ENCODE measurements around the gene CRHR1.

Gene CRHR1

GRCh38 chr17:45753645-45754225 is 30.4 kb upstream of the CRHR1 start:
- TF ChIP-seq FOXP2 (optimal IDR thresholded peaks at IDR 0.05; ENCODE audit: borderline replicate concordance, extremely low read depth, extremely low read length, insufficient read depth) (no peak), SIN3A (IDR thresholded peaks at IDR 0.05; ENCODE audit: borderline replicate concordance, insufficient read depth, low read length) (no peak), REST (IDR thresholded peaks at IDR 0.05; ENCODE audit: insufficient read depth in 1 of 2, low read depth in 2 of 2, low read length in 2 of 2) (no peak), POLR2AphosphoS5 (IDR thresholded peaks at IDR 0.05; ENCODE audit: low read depth, low read length) (no peak), TAF1 (IDR thresholded peaks at IDR 0.05; ENCODE audit: borderline replicate concordance, insufficient read depth, low read length) (no peak)

- TF ChIP-seq FOXP2 (optimal IDR thresholded peaks at IDR 0.05; ENCODE audit: borderline replicate concordance, extremely low read depth, extremely low read length, insufficient read depth) = no peak
- no peak for TF ChIP-seq REST (IDR thresholded peaks at IDR 0.05; ENCODE audit: insufficient read depth in 1 of 2, low read depth in 2 of 2, low read length in 2 of 2)
- no peak for TF ChIP-seq SIN3A (IDR thresholded peaks at IDR 0.05; ENCODE audit: borderline replicate concordance, insufficient read depth, low read length)
- TF ChIP-seq POLR2AphosphoS5 (IDR thresholded peaks at IDR 0.05; ENCODE audit: low read depth, low read length) = no peak
These were observed 29.1 kb upstream of the CRHR1 start for GRCh38 chr17:45755050-45755449.

- TF ChIP-seq SIN3A (IDR thresholded peaks at IDR 0.05; ENCODE audit: borderline replicate concordance, insufficient read depth, low read length) (no peak), REST (IDR thresholded peaks at IDR 0.05; ENCODE audit: insufficient read depth in 1 of 2, low read depth in 2 of 2, low read length in 2 of 2) (no peak), FOXP2 (optimal IDR thresholded peaks at IDR 0.05; ENCODE audit: borderline replicate concordance, extremely low read depth, extremely low read length, insufficient read depth) (no peak), TAF1 (IDR thresholded peaks at IDR 0.05; ENCODE audit: borderline replicate concordance, insufficient read depth, low read length) (no peak), POLR2AphosphoS5 (IDR thresholded peaks at IDR 0.05; ENCODE audit: low read depth, low read length) (no peak)
These were observed 27.7 kb upstream of the CRHR1 start for GRCh38 chr17:45756266-45756991.

GRCh38 chr17:45757431-45758218 is 26.5 kb upstream of the CRHR1 start:
- TF ChIP-seq REST (IDR thresholded peaks at IDR 0.05; ENCODE audit: insufficient read depth in 1 of 2, low read depth in 2 of 2, low read length in 2 of 2) = no peak
- TF ChIP-seq POLR2AphosphoS5 (IDR thresholded peaks at IDR 0.05; ENCODE audit: low read depth, low read length) = no peak
- no peak for TF ChIP-seq FOXP2 (optimal IDR thresholded peaks at IDR 0.05; ENCODE audit: borderline replicate concordance, extremely low read depth, extremely low read length, insufficient read depth)
- TF ChIP-seq SIN3A (IDR thresholded peaks at IDR 0.05; ENCODE audit: borderline replicate concordance, insufficient read depth, low read length) = no peak
- TF ChIP-seq TAF1 (IDR thresholded peaks at IDR 0.05; ENCODE audit: borderline replicate concordance, insufficient read depth, low read length) = no peak

Measured in PFSK-1 (cell line).